CD8-positive, alpha-beta memory T cell (primary cell): ENCODE data around the gene RCOR3. TPM values are rescaled to one million over a fixed set of nuclear protein-coding genes. Genes with fewer than 3 reads are reported as not detected.

Source experiments
- CTCF ChIA-PET: fragments of 350-600 bp; sonication (Branson Sonifier 250); formaldehyde crosslinking; loops from one replicate; lab custom pipeline; 2021; ENCODE audit warnings: antibody characterized with exemption; lab: Charles Lee
- POLR2A ChIA-PET: fragments of 350-600 bp; sonication (Branson Sonifier 250); formaldehyde crosslinking; loops from one replicate; lab custom pipeline; 2021; ENCODE audit warnings: antibody characterized with exemption; lab: Charles Lee
- DNase-seq, 5 donors: peaks; one replicate each; pipeline versions ENCODE4 v3.0.0 to v3.0.0-alpha.2; 2020 to 2022; ENCODE audit warnings: mixed read lengths in 1 of 5
- H3K27ac ChIP-seq: one replicate; pipeline ENCODE4 v1.7.0; 2013; ENCODE audit warnings: low read depth, mild to moderate bottlenecking, low read length, moderate library complexity
- H3K27me3 ChIP-seq: 2 replicates; pipeline ENCODE4 v1.7.0; 2013; ENCODE audit warnings: low read length, mild to moderate bottlenecking; ENCODE audit not compliant: insufficient read depth, poor library complexity, severe bottlenecking
- H3K36me3 ChIP-seq: 2 replicates; pipeline ENCODE4 v1.7.0; 2013; ENCODE audit warnings: mild to moderate bottlenecking, low read length, moderate library complexity; ENCODE audit not compliant: insufficient read depth
- H3K4me1 ChIP-seq: 2 replicates; pipeline ENCODE4 v1.7.0; 2013; ENCODE audit warnings: mild to moderate bottlenecking, low read length, moderate library complexity; ENCODE audit not compliant: insufficient read depth
- H3K4me3 ChIP-seq: 2 replicates; pipeline ENCODE4 v1.7.0; 2013; ENCODE audit warnings: mild to moderate bottlenecking, low read length
- H3K9me3 ChIP-seq: 2 replicates; pipeline ENCODE4 v1.7.0; 2013; ENCODE audit warnings: mild to moderate bottlenecking, low read length
- H3K27ac Mint-ChIP-seq, 8 donors: one replicate each; pipeline ENCODE4 v1.8.0; 2020 to 2021; ENCODE audit warnings: mixed read lengths in 8 of 8, mild to moderate bottlenecking in 6 of 8, inconsistent platforms in 3 of 8, moderate library complexity in 3 of 8
- H3K27me3 Mint-ChIP-seq, 2 donors: one replicate each; pipeline ENCODE4 v1.8.0; 2020 to 2021; ENCODE audit warnings: mixed read lengths in 2 of 2, mild to moderate bottlenecking in 1 of 2, moderate library complexity in 1 of 2
- H3K36me3 Mint-ChIP-seq, 3 donors: one replicate each; pipeline ENCODE4 v1.8.0; 2020 to 2021; ENCODE audit warnings: mixed read lengths in 3 of 3, inconsistent platforms in 1 of 3, mild to moderate bottlenecking in 1 of 3
- H3K4me1 Mint-ChIP-seq, 3 donors: one replicate each; pipeline ENCODE4 v1.8.0; 2020 to 2021; ENCODE audit warnings: mixed read lengths in 3 of 3, inconsistent platforms in 1 of 3, mild to moderate bottlenecking in 1 of 3
- H3K4me3 Mint-ChIP-seq, 7 donors: one replicate each; pipeline ENCODE4 v1.8.0; 2020 to 2021; ENCODE audit warnings: mixed read lengths in 7 of 7, mild to moderate bottlenecking in 6 of 7, moderate library complexity in 4 of 7, inconsistent platforms in 2 of 7
- H3K9me3 Mint-ChIP-seq, 5 donors: one replicate each; pipeline ENCODE4 v1.8.0; 2020 to 2022; ENCODE audit warnings: mixed read lengths in 5 of 5, mild to moderate bottlenecking in 3 of 5, moderate library complexity in 2 of 5, inconsistent platforms in 1 of 5
- polyA plus RNA-seq: library from polyadenylated mRNA; unstranded; fragments of 300-500 nt; fragmentation: Illumina TruSeq; gene quantifications from one replicate; pipeline ENCODE4 v1.2.3, GENCODE V29; 2021
- total RNA-seq, 2 experiments: library from RNA; stranded (reverse); gene quantifications; one replicate each; pipeline ENCODE4 v1.2.3, GENCODE V29; 2021

The RCOR3 gene
- total and polyA plus RNA-seq, 3 experiments from 2014 or later, result 25.6 to 36.4 (median 33.9) TPM

- H3K4me1 Mint-ChIP-seq, result peaks cover 62 to 78% (median 73%) of the 10 kb centered on the region in 3 donors
- Histone ChIP-seq H3K4me3 (peak overlapping the region; percentile 79), H3K36me3 (no peaks in the 10 kb centered on the region), H3K9me3 (no peaks in the 10 kb centered on the region), H3K27me3 (no peaks in the 10 kb centered on the region), H3K4me1 (peaks cover 53% of the 10 kb centered on the region), H3K27ac (peak overlapping the region; percentile 82)
- peak in 4 of 5 donors; percentile 18 to 55 (median 49) for DNase-seq
- CTCF ChIA-PET, result interaction anchor here (0.9 to 5.8 kb wide), 9 partner anchors 12 to 327 kb away, joined by 3 to 37 read pairs (median 6); no protein-coding TSS in a partner anchor
- H3K27ac Mint-ChIP-seq, result peak overlapping the region; percentile 89 to 99 (median 96)
- peak overlapping the region; percentile 92 to 99 (median 98) for H3K4me3 Mint-ChIP-seq
- peaks cover 0 to 2% of the 10 kb centered on the region in 2 donors for H3K27me3 Mint-ChIP-seq
- no peaks in the 10 kb centered on the region for H3K9me3 Mint-ChIP-seq
- POLR2A ChIA-PET, result interaction anchor here (0.7 to 1.8 kb wide), 6 partner anchors 28 to 1574 kb away, joined by 3 to 6 read pairs (median 4); no protein-coding TSS in a partner anchor
- peaks cover 0 to 32% (median 2%) of the 10 kb centered on the region in 3 donors for H3K36me3 Mint-ChIP-seq
Observed at GRCh38 chr1:211327346-211327921, 68.3 kb downstream of the RCOR3 start.

- H3K27ac ChIP-seq, result peak overlapping the region; percentile 82
- peak overlapping the region; percentile 79 for H3K4me3 ChIP-seq
- Mint-ChIP-seq H3K4me1 (peaks cover 69 to 85% (median 80%) of the 10 kb centered on the region in 3 donors), H3K4me3 (peak overlapping the region; percentile 92 to 99 (median 98)), H3K27ac (peak overlapping the region; percentile 89 to 99 (median 96)), H3K36me3 (peaks cover 0 to 33% (median 2%) of the 10 kb centered on the region in 3 donors), H3K27me3 (peaks cover 0 to 2% of the 10 kb centered on the region in 2 donors), H3K9me3 (no peaks in the 10 kb centered on the region)
- CTCF ChIA-PET, result interaction anchor here (1.0 to 5.8 kb wide), 13 partner anchors 11 to 326 kb away, joined by 3 to 37 read pairs (median 4); no protein-coding TSS in a partner anchor
- no peaks in the 10 kb centered on the region for H3K27me3 ChIP-seq
- DNase-seq, result no peak
- POLR2A ChIA-PET, result interaction anchor here (1.0 to 1.5 kb wide), 2 partner anchors 27 to 55 kb away, joined by 4 to 6 read pairs; no protein-coding TSS in a partner anchor
- no peaks in the 10 kb centered on the region for H3K9me3 ChIP-seq
- H3K36me3 ChIP-seq, result no peaks in the 10 kb centered on the region
- H3K4me1 ChIP-seq, result peaks cover 59% of the 10 kb centered on the region
Observed at GRCh38 chr1:211328084-211328694, 69.0 kb downstream of the RCOR3 start.

GRCh38 chr1:211328866-211329475, 69.8 kb downstream of the RCOR3 start:
- no peak for DNase-seq
- Histone ChIP-seq H3K4me3 (peak overlapping the region; percentile 79), H3K36me3 (no peaks in the 10 kb centered on the region), H3K27me3 (no peaks in the 10 kb centered on the region), H3K27ac (peak overlapping the region; percentile 82), H3K4me1 (peaks cover 63% of the 10 kb centered on the region), H3K9me3 (no peaks in the 10 kb centered on the region)
- Mint-ChIP-seq H3K27me3 (peaks cover 0 to 2% of the 10 kb centered on the region in 2 donors), H3K4me3 (peak overlapping the region; percentile 92 to 99 (median 98)), H3K9me3 (no peaks in the 10 kb centered on the region), H3K27ac (peak overlapping the region; percentile 89 to 99 (median 96)), H3K36me3 (peaks cover 0 to 33% (median 4%) of the 10 kb centered on the region in 3 donors), H3K4me1 (peaks cover 68 to 84% (median 80%) of the 10 kb centered on the region in 3 donors)
- CTCF ChIA-PET, result interaction anchor here (0.6 to 5.8 kb wide), 12 partner anchors 10 to 189 kb away, joined by 3 to 37 read pairs (median 6); no protein-coding TSS in a partner anchor
- POLR2A ChIA-PET, result interaction anchor here (1.5 kb wide), 1 partner anchor 26 kb away, joined by 4 read pairs; no protein-coding TSS in a partner anchor

- Histone ChIP-seq H3K36me3 (no peaks in the 10 kb centered on the region), H3K4me1 (peaks cover 70% of the 10 kb centered on the region), H3K27me3 (no peaks in the 10 kb centered on the region), H3K27ac (peak overlapping the region; percentile 82), H3K4me3 (peak overlapping the region; percentile 79), H3K9me3 (no peaks in the 10 kb centered on the region)
- ChIA-PET POLR2A (no interaction called here), CTCF (interaction anchor here (0.6 to 5.8 kb wide), 11 partner anchors 9 to 149 kb away, joined by 3 to 37 read pairs (median 7); no protein-coding TSS in a partner anchor)
- H3K4me3 Mint-ChIP-seq, result peak overlapping the region; percentile 92 to 99 (median 98)
- H3K4me1 Mint-ChIP-seq, result peaks cover 76 to 88% (median 88%) of the 10 kb centered on the region in 3 donors
- no peaks in the 10 kb centered on the region for H3K9me3 Mint-ChIP-seq
- no peak for DNase-seq
- peak overlapping the region; percentile 89 to 99 (median 96) for H3K27ac Mint-ChIP-seq
- H3K27me3 Mint-ChIP-seq, result peaks cover 0 to 2% of the 10 kb centered on the region in 2 donors
- H3K36me3 Mint-ChIP-seq, result peaks cover 0 to 33% (median 4%) of the 10 kb centered on the region in 3 donors
Observed at GRCh38 chr1:211329764-211330201, 70.6 kb downstream of the RCOR3 start.

GRCh38 chr1:211330282-211330936, 71.2 kb downstream of the RCOR3 start:
- H3K9me3 Mint-ChIP-seq, result no peaks in the 10 kb centered on the region
- Histone ChIP-seq H3K4me1 (peaks cover 76% of the 10 kb centered on the region), H3K27me3 (no peaks in the 10 kb centered on the region), H3K36me3 (no peaks in the 10 kb centered on the region), H3K4me3 (peak overlapping the region; percentile 79), H3K9me3 (no peaks in the 10 kb centered on the region), H3K27ac (no peak overlapping the region)
- POLR2A ChIA-PET, result no interaction called here
- peak overlapping the region; percentile 92 to 99 (median 98) for H3K4me3 Mint-ChIP-seq
- no peak for DNase-seq
- CTCF ChIA-PET, result interaction anchor here (1.0 to 5.8 kb wide), 5 partner anchors 9 to 86 kb away, joined by 3 to 33 read pairs (median 6); no protein-coding TSS in a partner anchor
- H3K27ac Mint-ChIP-seq, result peak overlapping the region; percentile 89 to 99 (median 96)
- H3K4me1 Mint-ChIP-seq, result peaks cover 80 to 92% (median 90%) of the 10 kb centered on the region in 3 donors
- H3K36me3 Mint-ChIP-seq, result peaks cover 0 to 33% (median 4%) of the 10 kb centered on the region in 3 donors
- peaks cover 0 to 2% of the 10 kb centered on the region in 2 donors for H3K27me3 Mint-ChIP-seq

GRCh38 chr1:211331011-211331709, 72.0 kb downstream of the RCOR3 start:
- Mint-ChIP-seq H3K27ac (peak overlapping the region; percentile 51 to 98 (median 94)), H3K4me3 (peak overlapping the region; percentile 52 to 98 (median 96)), H3K27me3 (peaks cover 0 to 2% of the 10 kb centered on the region in 2 donors), H3K9me3 (no peaks in the 10 kb centered on the region), H3K4me1 (peaks cover 82 to 92% (median 91%) of the 10 kb centered on the region in 3 donors), H3K36me3 (peaks cover 0 to 32% (median 4%) of the 10 kb centered on the region in 3 donors)
- H3K4me1 ChIP-seq, result peaks cover 82% of the 10 kb centered on the region
- no peaks in the 10 kb centered on the region for H3K27me3 ChIP-seq
- ChIA-PET POLR2A (no interaction called here), CTCF (interaction anchor here (1.0 to 2.0 kb wide), 4 partner anchors 8 to 139 kb away, joined by 3 to 10 read pairs (median 6); no protein-coding TSS in a partner anchor)
- H3K36me3 ChIP-seq, result no peaks in the 10 kb centered on the region
- no peak overlapping the region for H3K4me3 ChIP-seq
- H3K9me3 ChIP-seq, result no peaks in the 10 kb centered on the region
- H3K27ac ChIP-seq, result no peak overlapping the region
- no peak for DNase-seq
